Activated naive CD4-positive, alpha-beta T cell treated with anti-CD3 and anti-CD28 coated beads, Interleukin-2, amount 50 U/mL, for 16 hours (primary cell): ENCODE measurements around the gene MOB1B.
"Not testable (repeated sequence)": the region's sequence is repeated elsewhere in the genome, so short reads cannot be mapped to it uniquely, and the experiment has no call there.

Source experiments
- DNase-seq: peaks from one replicate; pipeline ENCODE4 v3.0.0-alpha.2; 2020

MOB1B gene

DNA sequence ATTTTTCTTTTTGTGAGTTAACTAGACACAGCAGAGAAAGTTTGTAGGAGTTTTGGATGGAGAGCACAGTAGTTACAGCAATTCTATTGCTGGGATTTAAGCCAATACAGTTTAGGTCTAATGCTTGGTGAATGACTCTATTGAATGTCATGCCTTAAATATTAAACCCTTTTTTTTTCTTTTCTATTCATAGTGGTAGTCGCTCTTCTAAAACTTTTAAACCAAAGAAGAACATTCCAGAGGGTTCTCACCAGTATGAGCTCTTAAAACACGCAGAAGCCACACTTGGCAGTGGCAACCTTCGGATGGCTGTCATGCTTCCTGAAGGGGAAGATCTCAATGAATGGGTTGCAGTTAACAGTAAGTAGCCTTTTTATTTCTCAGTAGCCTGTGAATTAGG, 56.5 kb downstream of the MOB1B start:
- DNase-seq: no peak

DNA sequence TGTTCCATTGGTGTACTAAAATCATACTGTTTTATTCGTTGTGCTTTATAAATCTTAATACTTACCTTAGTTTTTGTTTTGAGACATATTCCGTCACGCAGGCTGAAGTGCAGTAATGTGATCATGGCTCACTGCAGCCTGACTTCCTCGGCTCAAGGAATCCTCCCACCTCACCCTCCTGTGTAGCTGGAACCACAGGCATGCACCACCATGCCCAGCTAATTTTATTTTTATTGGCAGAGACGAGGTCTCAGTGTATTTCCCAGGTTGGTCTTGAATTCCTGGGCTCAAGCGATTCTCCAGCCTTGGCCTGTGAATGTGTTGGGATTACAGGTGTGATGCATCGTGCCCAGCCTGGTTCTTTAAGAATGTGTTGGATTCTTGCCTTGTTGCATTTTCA, 66.9 kb downstream of the MOB1B start:
- DNase-seq: no peak

DNA sequence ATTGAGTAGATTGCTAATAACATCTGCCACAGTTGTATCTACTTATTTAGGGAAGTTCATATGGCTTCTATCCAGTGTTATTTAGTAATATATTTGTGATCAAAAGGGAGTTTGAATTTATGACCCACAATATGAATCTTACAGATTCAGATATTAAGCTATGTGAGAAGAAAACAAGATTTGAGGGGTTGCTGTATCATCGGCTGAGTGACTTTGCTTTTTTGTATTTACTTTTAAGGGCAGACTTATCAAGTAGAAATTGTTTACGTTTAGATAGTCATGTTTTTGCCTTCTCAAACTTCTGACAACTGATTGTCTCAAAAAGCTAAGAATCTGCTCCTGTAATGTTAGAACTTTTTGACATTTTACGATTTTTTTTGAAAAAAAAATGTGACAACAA, 74.1 kb downstream of the MOB1B start:
- no peak for DNase-seq

DNA sequence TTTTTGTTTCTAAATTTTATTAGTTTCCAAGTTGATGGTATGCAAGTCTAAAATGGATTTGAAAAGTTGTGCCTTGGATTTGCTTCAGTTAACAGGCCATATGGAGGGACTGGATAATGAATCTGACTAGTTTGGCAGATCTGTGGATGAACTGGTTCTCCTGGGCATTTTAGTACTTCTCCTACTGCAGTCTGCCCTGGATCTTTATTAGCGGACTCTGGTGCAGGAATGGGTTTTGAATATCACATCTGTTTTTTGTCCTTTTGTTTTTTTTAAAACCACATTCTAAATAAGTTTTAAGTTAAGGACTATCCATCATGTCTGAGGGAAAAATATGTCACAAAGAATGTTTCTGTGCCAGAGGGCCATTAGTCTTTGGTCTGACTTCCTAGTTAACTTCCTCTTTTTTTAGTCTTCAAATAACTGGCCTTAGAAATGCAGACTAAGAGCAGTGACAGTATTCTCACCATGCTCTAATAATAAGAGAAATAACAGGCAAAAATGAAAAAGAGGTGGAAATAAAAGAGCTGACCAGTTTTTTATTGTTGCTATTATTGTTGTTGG, 77.4 kb downstream of the MOB1B start:
- no peak for DNase-seq

DNA sequence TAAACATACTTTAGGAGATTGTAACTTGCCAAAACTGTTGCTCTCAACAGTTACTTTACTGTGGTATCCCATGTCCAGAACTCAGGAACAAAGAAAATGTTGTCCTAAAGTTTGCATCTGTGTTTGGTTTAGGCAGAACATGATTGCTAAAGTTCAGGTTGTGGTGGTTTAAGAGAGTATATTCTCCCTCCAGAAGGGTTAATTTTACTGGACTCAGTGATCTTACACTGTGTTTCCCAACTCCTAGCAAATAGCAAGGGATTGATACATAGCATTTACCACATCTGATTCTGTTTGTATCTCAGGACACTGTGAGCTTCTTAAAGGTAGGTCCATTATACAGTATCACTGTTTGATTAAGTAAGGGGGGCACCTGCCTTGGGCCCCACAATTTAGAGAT, 78.0 kb downstream of the MOB1B start:
- DNase-seq: no peak

DNA sequence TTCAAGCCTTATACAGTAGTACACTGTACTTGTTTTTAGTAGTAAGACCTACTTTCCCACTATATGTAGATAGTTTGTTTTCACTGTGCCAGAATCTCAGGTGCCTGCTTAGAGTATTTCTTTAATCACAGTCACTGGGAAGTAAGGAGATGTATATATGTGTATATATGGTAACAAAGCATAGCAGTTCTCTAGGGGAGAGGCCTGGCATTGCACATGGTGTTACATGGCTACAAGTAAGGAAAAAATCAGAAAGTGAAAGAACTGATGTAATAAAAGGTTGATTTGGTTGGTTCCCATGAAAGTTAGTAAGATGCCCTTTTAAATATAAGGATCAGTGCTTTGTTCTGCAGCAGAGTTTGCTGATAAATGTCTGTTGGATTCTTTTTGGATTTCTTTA, 81.9 kb downstream of the MOB1B start:
- DNase-seq: no peak

DNA sequence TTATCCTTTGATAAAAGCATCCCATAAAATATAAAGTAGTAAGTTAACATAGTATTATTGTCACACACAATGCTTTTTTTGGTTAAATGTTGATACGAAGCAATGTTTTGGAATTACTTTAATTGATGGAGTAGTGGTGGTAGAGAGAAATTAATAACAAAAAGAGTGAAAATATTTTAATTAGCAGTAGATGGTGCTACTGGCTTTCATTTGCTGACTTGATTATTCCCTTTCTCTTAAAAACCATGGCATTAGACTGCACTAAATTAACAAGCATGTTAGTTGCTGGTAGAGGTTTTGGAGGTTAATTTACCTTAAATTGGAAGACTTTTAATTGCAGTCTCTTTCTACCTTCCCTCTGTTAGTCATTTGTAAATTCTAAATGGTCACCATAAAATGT, 82.4 kb downstream of the MOB1B start:
- no peak for DNase-seq

DNA sequence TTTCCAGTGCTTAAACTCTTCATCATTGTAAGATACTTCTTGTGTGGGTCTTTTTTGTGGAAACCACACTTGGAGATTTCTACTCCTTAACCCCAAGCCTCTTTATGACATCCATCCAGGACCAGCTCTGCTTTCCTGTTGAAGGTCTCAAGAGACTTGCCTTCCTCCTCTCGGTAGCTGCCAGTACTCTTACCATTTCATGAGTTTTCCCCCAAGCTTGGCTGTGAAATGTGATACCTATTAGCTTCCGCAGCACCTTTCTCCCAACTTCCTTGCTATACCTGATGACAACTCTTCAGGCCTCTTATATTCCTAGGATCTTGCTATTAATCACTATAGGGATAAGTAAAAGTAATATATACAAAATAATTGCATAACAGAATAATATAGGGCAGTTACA, 89.4 kb downstream of the MOB1B start:
- no peak for DNase-seq

DNA sequence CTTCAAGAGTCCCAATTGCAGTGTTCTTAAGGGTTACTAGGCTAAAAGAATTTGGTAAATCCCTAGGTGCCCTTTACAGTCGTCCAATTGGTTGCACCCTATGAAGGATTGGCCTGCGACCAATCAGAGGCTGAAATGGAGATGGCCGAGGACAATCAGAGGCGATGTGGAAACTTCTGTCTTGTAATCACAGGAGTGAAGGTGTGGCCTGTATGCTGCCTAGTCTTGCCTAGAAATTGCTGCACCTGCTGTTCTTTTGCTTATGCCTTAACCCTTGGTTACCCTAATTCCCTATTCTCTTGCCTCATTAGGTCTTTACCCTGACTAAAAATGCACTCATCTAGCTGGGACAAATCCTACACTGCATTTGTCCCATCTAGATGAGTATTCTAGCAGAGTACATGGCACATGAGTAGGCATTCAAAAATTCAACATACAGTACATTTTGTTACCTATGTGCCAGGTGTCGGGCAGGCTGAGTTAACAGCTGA, 90.3 kb downstream of the MOB1B start:
- no peak for DNase-seq

DNA sequence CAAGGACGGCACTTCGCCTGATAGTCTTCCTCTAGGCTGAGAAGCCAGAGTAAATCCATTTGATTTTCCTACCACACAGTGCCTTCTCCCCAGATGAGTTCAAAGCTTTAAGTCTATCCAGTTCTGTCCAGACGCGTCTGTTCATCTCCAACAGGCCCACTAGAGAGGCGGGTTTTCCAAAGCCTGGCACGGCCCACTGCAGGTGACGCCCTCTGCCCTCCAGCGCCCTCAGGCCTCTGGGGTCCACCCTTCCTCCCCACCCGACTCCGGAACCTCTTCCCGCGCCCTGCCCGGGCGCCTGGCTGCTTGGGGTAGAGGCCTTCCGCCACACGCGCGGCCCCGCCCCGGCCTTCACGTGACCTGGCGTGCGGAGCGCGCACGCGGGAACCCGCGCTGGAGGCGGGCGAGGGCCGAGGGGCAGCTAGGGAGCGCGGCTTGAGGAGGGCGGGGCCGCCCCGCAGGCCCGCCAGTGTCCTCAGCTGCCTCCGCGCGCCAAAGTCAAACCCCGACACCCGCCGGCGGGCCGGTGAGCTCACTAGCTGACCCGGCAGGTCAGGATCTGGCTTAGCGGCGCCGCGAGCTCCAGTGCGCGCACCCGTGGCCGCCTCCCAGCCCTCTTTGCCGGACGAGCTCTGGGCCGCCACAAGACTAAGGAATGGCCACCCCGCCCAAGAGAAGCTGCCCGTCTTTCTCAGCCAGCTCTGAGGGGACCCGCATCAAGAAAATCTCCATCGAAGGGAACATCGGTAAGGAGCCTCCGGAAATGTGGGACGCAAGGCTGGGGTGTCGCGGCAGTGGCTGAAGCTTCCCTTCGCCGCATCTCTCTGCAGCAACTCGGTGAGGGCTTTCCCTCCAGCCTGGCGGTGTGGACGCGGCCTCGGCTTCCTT, 91.3 kb downstream of the MOB1B start, which contains the start of gene DCK:
DCK (plus strand) TSS at position 469 of the 888 bp plus-strand sequence; CDS start at position 656, 187 bp downstream.
- peak; percentile 86 for DNase-seq

DNA sequence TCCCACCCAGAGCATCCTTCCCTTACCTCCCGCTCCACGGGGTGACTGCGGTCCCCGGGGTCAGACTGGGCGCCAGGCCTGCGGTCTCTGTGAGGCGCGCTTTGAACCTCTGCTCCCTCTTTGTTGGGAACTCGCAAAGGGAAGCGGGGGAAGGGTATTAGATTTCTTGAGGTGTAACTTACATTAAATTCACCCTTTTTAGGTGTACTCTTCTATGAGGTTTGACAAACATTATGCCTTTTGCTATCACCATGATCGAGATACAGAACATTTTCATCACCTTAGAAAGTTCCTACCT, 91.8 kb downstream of the MOB1B start:
- no peak for DNase-seq

DNA sequence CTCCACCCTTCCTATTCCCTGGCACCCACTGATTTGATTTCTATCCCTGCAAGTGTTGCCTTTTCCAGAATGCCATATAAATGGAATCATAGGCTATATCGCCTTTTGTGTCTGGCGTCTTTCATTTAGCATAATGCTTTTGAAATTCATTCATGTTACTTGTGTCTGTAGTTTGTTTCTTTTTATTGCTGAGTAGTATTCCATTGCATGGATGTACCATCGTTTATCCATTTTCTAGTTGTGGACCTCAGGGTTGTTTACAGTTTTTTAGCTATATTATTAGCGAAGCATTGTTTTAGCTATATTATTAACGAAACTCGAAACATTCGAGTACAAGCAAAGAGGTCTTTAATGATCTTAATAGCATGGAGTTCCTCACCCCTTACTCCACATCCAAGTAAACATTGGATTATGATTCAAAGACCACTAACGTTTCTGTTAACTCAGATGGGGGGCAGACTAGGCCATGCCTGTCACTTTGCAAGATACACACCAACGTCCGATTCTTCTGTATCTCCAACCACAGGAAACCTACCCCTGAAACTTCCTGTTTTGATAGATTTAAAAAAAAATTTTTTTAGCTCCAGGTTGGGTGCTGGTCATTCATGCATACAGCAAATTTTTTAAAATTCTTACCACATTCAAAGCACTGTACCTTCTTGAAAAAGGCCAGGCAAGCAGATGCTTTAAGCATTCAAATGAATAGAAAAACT, 92.4 kb downstream of the MOB1B start:
- no peak for DNase-seq

DNA sequence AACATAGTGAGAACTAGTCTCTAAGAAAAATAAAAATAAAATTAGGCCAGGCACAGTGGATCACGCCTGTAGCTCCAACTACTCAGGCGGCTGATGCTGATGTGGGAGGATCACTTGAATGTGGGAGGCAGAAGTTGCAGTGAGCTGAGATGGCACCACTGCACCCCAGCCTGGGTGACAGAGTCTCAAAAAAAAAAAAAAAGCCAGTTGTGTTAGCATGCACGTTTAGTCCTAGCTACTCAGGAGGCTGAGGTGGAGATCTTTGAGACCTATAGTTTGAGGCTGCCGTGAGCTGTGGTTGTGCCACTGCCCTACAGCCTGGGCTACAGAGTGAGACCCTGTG, 93.8 kb downstream of the MOB1B start:
- peak; percentile 36 for DNase-seq

DNA sequence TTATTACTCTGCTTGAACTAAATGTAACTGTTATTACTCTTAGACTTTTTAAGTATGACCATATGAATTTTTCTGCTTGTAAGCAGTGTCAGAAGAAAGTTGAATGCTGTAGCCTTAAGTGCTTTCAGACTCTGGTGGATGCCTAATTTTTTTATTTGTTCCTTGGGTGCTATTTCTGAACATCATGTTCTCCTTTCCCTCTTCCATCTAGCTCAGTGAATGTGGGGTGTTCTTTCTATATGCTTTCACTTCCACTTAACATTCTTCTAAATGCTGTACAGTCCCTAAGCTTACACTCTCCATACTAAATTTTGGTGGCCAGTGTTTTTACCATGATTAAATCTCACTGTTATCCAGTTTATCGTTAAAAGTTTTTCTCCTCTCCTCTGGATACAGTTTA, 94.9 kb downstream of the MOB1B start:
- no peak for DNase-seq

DNA sequence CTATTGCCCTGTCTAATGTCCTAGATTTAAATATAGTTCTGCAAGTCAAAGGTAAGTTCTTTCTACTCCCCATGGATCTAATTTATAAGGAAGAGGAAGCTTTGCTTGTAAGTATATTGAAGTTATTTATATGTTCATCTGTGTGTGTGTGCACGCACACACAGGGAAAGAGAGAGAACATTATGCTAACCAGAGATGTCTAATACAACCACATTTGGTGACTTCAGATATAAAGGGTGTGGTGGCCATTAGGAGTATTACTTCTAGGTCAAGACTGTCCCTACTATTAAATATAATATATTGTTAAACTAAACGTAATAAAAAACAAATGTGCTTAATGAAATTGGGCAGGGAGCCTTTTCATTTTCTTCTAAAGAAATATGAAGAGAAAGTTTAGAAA, 95.4 kb downstream of the MOB1B start:
- no peak for DNase-seq

DNA sequence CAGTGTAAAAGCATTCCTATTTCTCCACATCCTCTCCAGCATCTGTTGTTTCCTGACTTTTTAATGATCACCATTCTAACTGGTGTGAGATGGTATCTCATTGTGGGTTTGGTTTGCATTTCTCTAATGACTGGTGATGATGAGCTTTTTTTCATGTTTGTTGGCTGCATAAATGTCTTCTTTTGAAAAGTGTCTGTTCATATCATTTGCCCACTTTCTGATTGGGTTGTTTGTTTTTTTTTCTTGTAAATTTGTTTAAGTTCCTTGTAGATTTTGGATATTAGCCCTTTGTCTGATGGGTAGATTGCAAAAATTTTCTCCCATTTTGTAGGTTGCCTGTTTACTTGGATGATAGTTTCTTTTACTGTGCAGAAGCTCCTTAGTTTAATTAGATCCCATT, 97.5 kb downstream of the MOB1B start:
- not testable (repeated sequence) for DNase-seq

DNA sequence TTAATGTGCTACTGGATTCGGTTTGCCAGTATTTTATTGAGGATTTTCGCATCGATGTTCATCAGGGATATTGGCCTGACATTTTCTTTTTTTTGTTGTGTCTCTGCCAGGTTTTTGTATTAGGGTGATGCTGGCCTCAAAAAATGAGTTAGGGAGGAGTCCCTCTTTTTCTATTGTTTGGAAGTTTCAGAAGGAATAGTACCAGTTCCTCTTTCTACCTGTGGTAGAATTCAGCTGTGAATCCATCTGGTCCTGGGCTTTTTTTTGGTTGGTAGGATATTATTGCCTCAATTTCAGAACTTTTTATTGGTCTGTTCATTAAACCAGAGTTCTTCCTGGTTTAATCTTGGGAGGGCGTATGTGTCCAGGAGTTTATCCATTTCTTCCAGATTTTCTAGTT, 99.2 kb downstream of the MOB1B start:
- not testable (repeated sequence) for DNase-seq

DNA sequence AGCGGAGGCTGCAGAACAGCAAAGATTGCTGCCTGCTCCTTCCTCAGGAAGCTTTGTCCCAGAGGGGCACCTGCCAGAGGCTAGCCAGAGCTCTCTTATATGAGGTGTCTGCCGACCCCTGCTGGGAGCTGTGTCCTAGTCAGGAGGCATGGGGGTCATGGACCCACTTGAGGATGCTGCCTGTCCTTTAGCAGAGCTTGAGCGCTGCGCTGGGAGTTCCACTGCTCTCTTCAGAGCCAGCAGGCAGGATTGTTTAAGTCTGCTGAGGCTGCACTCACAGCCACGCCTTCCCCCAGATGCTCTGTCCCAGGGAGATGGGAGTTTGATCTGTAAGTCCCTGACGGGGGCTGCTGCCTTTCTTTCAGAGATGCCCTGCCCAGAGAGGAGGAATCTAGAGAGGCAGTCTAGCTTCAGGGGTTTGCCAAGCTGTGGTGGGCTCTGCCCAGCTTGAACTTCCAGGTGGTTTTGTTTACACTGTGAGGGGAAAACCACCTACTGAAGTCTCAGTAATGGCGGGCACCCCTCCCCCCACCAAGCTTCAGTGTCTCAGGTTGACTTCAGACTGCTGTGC, 102.2 kb downstream of the MOB1B start:
- peak; percentile 47 for DNase-seq

DNA sequence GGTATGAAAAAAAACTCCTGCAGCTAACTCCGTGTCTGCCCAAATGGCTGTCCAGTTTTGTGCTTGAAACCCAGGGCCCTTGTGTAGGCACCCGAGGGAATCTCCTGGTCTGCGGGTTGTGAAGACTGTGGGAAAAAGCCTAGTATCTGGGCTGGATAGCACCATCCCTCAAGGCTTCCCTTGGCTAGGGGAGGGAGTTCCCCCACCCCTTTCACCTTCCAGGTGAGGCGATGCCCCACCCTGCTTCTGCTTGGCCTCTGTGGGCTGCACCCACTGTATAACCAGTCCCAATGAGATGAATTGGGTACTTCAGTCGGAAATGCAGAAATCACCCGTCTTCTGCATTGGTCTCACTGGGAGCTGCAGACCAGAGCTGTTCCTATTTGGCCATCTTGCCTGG, 102.9 kb downstream of the MOB1B start:
- not testable (repeated sequence) for DNase-seq

DNA sequence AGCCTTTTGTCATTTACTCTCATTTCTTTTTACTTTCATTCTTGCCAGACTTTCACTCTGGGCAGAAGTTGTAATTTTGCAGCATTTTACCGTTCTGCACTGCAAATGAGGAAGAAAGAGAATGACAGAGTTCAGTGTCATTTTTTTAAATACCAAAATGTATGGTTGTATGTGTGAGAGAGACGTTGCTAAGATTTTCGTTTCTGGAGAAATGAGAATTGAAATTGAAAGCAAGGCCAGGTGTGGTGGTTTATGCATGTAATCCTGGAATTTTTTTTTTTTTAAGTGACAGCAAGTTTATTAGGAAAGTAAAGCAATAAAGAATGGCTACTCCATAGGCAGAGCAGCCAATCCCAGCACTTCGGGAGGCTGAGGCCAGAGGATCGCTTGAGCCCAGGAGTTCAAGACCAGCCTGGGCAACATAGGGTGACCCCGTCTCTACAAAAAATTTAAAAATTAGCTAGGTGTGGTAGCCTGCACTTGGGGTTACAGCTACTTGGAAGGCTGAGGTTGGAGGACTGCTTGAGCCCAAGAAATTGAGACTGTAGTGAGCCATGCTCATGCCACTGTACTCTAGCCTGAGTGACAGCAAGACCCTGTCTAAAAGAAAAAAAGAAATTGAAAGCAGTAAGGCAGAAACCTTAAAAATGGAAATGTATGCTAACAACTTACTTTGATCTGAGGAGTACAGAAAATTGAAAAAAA, 104.2 kb downstream of the MOB1B start:
- no peak for DNase-seq

DNA sequence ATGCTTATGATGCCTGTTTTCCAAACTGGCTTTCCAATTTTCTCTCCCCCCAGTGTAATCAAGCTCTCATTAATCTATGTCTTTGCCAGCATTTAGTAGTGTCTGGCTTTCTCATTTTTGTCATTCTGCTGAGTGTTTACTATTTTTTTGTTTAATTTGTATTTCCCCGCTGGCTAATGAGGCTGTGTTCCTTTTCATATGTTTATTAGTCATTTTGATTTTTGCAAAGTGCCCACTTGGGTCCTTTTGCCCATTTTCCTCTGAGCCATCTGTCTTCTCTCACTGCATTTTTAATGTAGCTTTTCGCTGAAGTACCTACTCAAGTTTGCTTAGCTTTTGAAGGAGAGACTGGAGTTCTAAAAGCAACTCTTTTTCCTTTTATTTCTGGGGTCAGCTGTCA, 106.0 kb downstream of the MOB1B start:
- no peak for DNase-seq

DNA sequence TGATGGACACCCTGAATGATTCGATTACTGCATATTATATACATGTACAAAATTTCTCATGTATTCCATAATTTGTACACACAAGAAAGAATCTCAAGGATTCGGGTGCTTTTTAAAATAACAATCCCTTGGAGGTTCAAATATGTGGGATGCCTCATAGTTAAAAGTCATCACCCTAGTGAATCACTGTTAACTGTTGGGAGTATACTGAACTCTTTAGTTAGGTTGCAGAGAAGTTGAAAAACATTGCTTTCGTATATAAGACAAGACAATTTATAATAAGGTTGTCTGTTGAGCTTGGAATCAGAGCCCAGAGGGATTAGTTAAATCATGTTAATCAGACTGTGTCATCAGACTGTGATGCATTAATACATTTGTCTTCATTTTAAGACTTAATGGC, 106.9 kb downstream of the MOB1B start:
- no peak for DNase-seq
